ENCODE measurements around the gene SMR3A. TPM values are rescaled to one million over a fixed set of nuclear protein-coding genes. Genes with fewer than 3 reads are reported as not detected.

The SMR3A gene
- not detected for polyA plus RNA-seq (ENCODE audit: low read depth in 6 of 6)

GRCh38 chr4:70360460-70360859, at the start of gene SMR3A:
TSS of gene SMR3A (plus strand) at chr4:70360760. CDS start at chr4:70362116, 1,356 bp downstream.
- H3K36me3 Mint-ChIP-seq: no peaks in the 10 kb centered on the region
- no peaks in the 10 kb centered on the region for H3K27me3 Mint-ChIP-seq
- no peaks in the 10 kb centered on the region for H3K4me1 Mint-ChIP-seq
- no peak for ATAC-seq (ENCODE audit: low read depth in 2 of 2)
- H3K27ac Mint-ChIP-seq: no peak within 1 kb of the TSS
- H3K4me3 Mint-ChIP-seq: no peak within 1 kb of the TSS
- DNase-seq: no peak
- peaks cover 0 to 7% (median 0%) of the 10 kb centered on the region in 7 donors for H3K9me3 Mint-ChIP-seq

DNA sequence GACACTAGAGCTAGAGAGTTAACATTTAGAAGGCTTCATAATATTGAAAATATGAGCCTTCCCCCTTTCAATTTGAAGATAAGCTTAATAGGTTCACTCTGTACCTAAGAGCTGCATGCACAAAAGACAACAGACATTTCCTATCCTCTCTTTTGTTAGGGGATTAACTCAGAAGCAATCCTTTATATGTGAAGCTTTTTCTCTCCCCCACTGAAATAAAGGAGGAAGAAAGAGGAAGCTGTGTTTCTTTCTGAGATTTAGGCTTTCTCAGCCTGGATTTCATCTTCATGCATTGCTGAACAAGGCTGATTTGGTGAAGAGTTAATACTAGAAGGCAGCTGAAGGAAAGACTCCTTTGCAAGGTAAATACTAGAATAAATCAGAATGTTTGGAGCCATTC, 46.8 kb upstream of the SMR3A start:
- H3K36me3 Mint-ChIP-seq: no peaks in the 10 kb centered on the region

DNA sequence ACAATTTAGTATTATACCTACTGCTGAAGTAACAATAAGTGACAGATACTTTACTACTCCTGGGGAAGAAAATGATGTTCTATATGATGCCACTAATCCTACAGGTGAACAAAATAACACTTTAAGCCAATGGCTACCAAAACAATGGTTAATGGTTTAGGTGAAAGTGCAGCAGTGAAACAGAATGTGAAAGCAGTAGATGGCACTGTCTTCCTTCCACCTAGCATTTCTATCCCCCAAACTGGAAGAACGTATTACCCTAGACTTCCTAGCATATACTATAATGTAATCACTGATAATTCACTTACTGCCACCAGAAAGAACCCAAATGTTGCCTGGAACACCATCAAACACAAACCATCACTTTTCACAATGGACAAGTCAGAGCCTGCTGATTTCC, 44.6 kb upstream of the SMR3A start:
- Mint-ChIP-seq H3K36me3 (no peaks in the 10 kb centered on the region), H3K27ac (no peak overlapping the region), H3K4me1 (no peaks in the 10 kb centered on the region), H3K4me3 (no peak overlapping the region), H3K27me3 (no peaks in the 10 kb centered on the region), H3K9me3 (peaks cover 0 to 3% (median 0%) of the 10 kb centered on the region in 7 donors)
- no peak for DNase-seq
- no peak for ATAC-seq (ENCODE audit: low read depth in 2 of 2)

More for the DNA sequence above, 46.8 kb upstream of the SMR3A start:
- Mint-ChIP-seq H3K4me3 (no peak overlapping the region), H3K4me1 (no peaks in the 10 kb centered on the region), H3K27me3 (no peaks in the 10 kb centered on the region), H3K9me3 (peaks cover 0 to 3% (median 0%) of the 10 kb centered on the region in 7 donors), H3K27ac (no peak overlapping the region)
- ATAC-seq (ENCODE audit: low read depth in 2 of 2): no peak
- DNase-seq: no peak

- no peak overlapping the region for H3K4me3 Mint-ChIP-seq
- DNase-seq: no peak
- H3K4me1 Mint-ChIP-seq: no peaks in the 10 kb centered on the region
- H3K9me3 Mint-ChIP-seq: peaks cover 0 to 4% (median 0%) of the 10 kb centered on the region in 7 donors
- no peaks in the 10 kb centered on the region for H3K27me3 Mint-ChIP-seq
- ATAC-seq (ENCODE audit: low read depth in 2 of 2): no peak
- no peak overlapping the region for H3K27ac Mint-ChIP-seq
- H3K36me3 Mint-ChIP-seq: no peaks in the 10 kb centered on the region
Measured at GRCh38 chr4:70326052-70326451, 34.5 kb upstream of the SMR3A start.

DNA sequence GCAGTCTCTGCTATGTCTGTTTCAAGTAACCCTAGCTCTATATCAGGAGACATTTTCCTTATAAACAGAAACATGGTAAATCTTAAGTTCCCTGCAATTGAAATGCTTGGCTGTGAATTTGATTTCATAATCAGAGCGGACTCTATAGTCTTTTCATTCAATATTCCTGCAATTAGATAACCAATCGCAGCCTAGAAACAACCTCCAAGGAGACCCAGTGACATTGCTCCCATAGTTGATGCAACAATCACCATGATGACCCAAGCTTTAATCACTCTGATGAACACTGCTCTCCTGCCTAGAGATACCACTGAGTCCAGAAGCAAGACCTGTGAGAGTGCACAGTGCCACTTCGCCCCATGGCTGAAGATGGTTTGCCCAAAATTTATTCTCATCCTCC, 25.9 kb upstream of the SMR3A start, which contains the start of gene CABS1:
TSS of gene CABS1 (plus strand) at position 301 of the 400 bp plus-strand sequence. CDS start at position 360, 59 bp downstream.
- Mint-ChIP-seq H3K9me3 (peaks cover 0 to 1% (median 0%) of the 10 kb centered on the region in 7 donors), H3K36me3 (no peaks in the 10 kb centered on the region), H3K27ac (no peak within 1 kb of the TSS), H3K27me3 (no peaks in the 10 kb centered on the region), H3K4me1 (no peaks in the 10 kb centered on the region), H3K4me3 (no peak within 1 kb of the TSS)
- no peak for DNase-seq
- no peak for ATAC-seq (ENCODE audit: low read depth in 2 of 2)

- H3K27me3 Mint-ChIP-seq: no peaks in the 10 kb centered on the region
- no peak overlapping the region for H3K4me3 Mint-ChIP-seq
- no peaks in the 10 kb centered on the region for H3K4me1 Mint-ChIP-seq
- H3K36me3 Mint-ChIP-seq: no peaks in the 10 kb centered on the region
- no peak for ATAC-seq (ENCODE audit: low read depth in 2 of 2)
- DNase-seq: no peak
- H3K9me3 Mint-ChIP-seq: peaks cover 0 to 1% (median 0%) of the 10 kb centered on the region in 7 donors
- peak overlapping the region in 1 of 6 donors; percentile 21 for H3K27ac Mint-ChIP-seq
Measured at GRCh38 chr4:70336043-70336442, 24.5 kb upstream of the SMR3A start.

GRCh38 chr4:70337886-70338420, 22.6 kb upstream of the SMR3A start:
- peaks cover 0 to 1% (median 0%) of the 10 kb centered on the region in 7 donors for H3K9me3 Mint-ChIP-seq
- H3K4me3 Mint-ChIP-seq: no peak overlapping the region
- no peaks in the 10 kb centered on the region for H3K36me3 Mint-ChIP-seq
- H3K27ac Mint-ChIP-seq: no peak overlapping the region
- ATAC-seq (ENCODE audit: low read depth in 2 of 2) (no peak), DNase-seq (no peak)
- H3K27me3 Mint-ChIP-seq: no peaks in the 10 kb centered on the region
- H3K4me1 Mint-ChIP-seq: no peaks in the 10 kb centered on the region

DNA sequence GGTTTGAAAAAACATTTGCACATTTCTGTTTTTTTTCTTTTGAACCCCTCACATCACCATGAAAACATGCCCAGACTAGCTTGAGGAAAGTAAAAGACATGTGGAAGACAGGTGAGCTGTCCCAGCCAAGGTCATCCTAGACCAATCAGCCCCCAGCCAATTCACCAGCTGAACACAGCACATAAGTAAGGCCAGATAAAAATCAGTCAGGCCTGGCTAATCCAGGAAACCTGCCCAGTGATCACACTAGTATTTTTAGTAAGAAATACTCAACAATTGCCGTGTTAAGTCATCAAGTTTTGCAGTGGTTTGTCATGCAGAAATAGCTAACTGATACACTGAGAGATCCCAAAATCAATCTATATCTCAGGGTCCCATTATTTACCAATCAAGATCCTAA, 4.4 kb upstream of the SMR3A start:
- ATAC-seq (ENCODE audit: low read depth in 2 of 2) (no peak), DNase-seq (no peak)
- Mint-ChIP-seq H3K4me1 (no peaks in the 10 kb centered on the region), H3K27me3 (no peaks in the 10 kb centered on the region), H3K27ac (no peak overlapping the region), H3K9me3 (peaks cover 0 to 4% (median 0%) of the 10 kb centered on the region in 7 donors), H3K4me3 (no peak overlapping the region), H3K36me3 (no peaks in the 10 kb centered on the region)

DNA sequence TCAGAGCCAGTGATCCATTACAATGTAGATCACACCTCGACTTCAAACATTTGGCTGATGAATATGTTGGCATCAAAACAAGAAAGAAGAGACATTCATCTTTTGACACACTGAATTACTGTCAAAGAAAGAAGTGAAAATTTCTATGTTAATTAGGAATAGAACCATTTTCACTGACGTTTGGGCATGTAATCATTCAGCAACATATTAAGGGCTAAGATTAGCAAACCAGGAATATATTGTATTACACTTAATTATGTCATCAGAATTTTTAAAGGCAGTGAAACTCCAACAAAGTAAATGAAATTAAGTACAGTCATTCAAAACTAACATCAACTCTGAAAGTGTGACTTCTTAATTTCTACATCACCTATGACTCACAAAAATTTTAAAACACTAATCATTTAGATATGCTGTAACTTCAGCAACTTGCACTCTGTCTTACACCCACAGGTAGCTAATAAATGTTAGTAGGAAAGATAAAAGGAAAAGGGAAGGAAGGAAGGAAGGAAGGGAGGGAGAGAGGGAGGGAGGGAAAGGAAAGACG, 1.4 kb upstream of the SMR3A start:
- peak overlapping the region in 1 of 6 donors; percentile 42 for H3K27ac Mint-ChIP-seq
- peak overlapping the region in 1 of 8 donors; percentile 49 for H3K4me3 Mint-ChIP-seq
- DNase-seq: no peak
- no peak for ATAC-seq (ENCODE audit: low read depth in 2 of 2)
- no peaks in the 10 kb centered on the region for H3K4me1 Mint-ChIP-seq
- H3K36me3 Mint-ChIP-seq: no peaks in the 10 kb centered on the region
- peaks cover 0 to 3% (median 0%) of the 10 kb centered on the region in 7 donors for H3K9me3 Mint-ChIP-seq
- no peaks in the 10 kb centered on the region for H3K27me3 Mint-ChIP-seq

DNA sequence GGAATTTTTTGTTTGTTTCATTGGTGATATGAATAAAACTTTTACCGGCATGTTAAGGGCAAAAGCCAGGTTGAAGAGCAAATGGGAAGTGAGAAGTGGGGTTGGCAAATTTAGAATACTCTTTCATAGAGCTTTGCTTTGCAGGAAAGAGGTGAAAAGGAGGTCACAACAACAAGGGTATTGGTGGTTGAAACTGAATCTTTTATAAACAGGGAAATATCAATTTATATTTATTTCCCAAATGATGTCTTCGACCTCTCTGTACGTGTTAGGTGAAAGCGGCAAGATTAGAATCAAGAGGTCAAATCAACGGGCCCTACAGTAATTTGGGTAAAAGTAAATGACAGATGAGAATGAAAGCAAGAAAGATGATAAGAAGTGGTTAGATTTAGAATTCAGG, 3.4 kb downstream of the SMR3A start:
- H3K9me3 Mint-ChIP-seq: peaks cover 0 to 7% (median 0%) of the 10 kb centered on the region in 7 donors

DNA sequence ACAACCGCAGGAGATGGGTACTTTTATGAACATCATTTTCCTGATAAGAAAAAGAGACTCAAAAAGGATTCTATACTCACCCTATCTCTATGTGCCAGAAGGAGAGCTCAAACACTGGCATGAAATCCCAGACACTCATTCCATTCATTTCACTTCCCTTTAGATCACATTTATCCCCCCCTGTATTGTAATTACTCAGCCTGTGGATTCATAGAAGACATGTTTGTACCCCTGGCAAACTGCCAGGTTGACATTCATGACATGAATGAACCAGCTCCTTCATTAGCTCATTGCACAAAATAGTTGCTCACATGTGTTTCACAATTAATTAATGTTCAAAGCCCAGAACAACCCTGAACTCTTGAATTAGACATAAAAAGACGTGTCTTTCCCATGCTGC, 4.9 kb downstream of the SMR3A start:
- Mint-ChIP-seq H3K4me1 (no peaks in the 10 kb centered on the region), H3K27ac (no peak overlapping the region), H3K9me3 (peaks cover 0 to 7% (median 0%) of the 10 kb centered on the region in 7 donors), H3K27me3 (no peaks in the 10 kb centered on the region), H3K4me3 (no peak overlapping the region), H3K36me3 (no peaks in the 10 kb centered on the region)
- DNase-seq (no peak), ATAC-seq (ENCODE audit: low read depth in 2 of 2) (no peak)

More for the DNA sequence above, 3.4 kb downstream of the SMR3A start:
- no peaks in the 10 kb centered on the region for H3K27me3 Mint-ChIP-seq
- DNase-seq (no peak), ATAC-seq (ENCODE audit: low read depth in 2 of 2) (no peak)
- no peaks in the 10 kb centered on the region for H3K36me3 Mint-ChIP-seq
- H3K4me3 Mint-ChIP-seq: no peak overlapping the region
- H3K27ac Mint-ChIP-seq: no peak overlapping the region
- H3K4me1 Mint-ChIP-seq: no peaks in the 10 kb centered on the region

- H3K27me3 Mint-ChIP-seq: no peaks in the 10 kb centered on the region
- peaks cover 0 to 7% (median 0%) of the 10 kb centered on the region in 7 donors for H3K9me3 Mint-ChIP-seq
- H3K27ac Mint-ChIP-seq: no peak overlapping the region
- no peaks in the 10 kb centered on the region for H3K36me3 Mint-ChIP-seq
- ATAC-seq (ENCODE audit: low read depth in 2 of 2) (no peak), DNase-seq (no peak)
- no peak overlapping the region for H3K4me3 Mint-ChIP-seq
- H3K4me1 Mint-ChIP-seq: no peaks in the 10 kb centered on the region
Measured at GRCh38 chr4:70367813-70368212, 7.3 kb downstream of the SMR3A start.

DNA sequence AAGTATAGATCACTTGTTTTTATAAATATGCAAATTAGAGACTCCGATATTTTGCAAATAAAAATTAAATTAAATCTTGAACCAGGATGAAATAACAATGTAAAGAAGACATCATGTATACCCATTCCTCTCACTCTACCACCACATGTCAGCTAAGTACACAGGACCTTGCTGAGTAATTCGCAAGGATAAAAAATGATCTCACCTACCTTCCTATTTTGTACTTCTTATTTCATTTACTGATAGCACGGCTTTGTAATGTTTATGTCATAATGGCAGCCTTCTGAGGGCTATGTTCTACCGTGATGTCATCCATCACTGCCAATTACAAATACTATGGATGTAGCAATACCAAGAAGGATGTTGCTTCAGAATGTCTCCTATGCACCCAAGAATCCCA, 11.4 kb downstream of the SMR3A start:
- ATAC-seq (ENCODE audit: low read depth in 2 of 2): no peak
- Mint-ChIP-seq H3K36me3 (no peaks in the 10 kb centered on the region), H3K9me3 (peaks cover 0 to 5% (median 0%) of the 10 kb centered on the region in 7 donors), H3K27me3 (no peaks in the 10 kb centered on the region), H3K27ac (no peak overlapping the region), H3K4me3 (no peak overlapping the region), H3K4me1 (no peaks in the 10 kb centered on the region)
- DNase-seq: no peak

- Mint-ChIP-seq H3K4me1 (no peaks in the 10 kb centered on the region), H3K4me3 (no peak overlapping the region), H3K27ac (no peak overlapping the region), H3K36me3 (no peaks in the 10 kb centered on the region), H3K9me3 (peaks cover 0 to 5% (median 0%) of the 10 kb centered on the region in 7 donors), H3K27me3 (no peaks in the 10 kb centered on the region)
- ATAC-seq (ENCODE audit: low read depth in 2 of 2) (no peak), DNase-seq (no peak)
Measured at GRCh38 chr4:70372760-70373159, 12.2 kb downstream of the SMR3A start.
